GM12878 (cell line): Measurements from ENCODE around the gene PPP1R14B.

ENCODE experiments used
- CTCF ChIP-seq, 3 experiments: IDR thresholded peaks in 2 of 3; conservative IDR thresholded peaks in 1 of 3; 2 replicates each; pipeline ENCODE4 v1.5.1; 2011; ENCODE audit warnings: low read depth in 3 of 3, low read length in 3 of 3, mild to moderate bottlenecking in 3 of 3, control low read depth in 2 of 3, moderate library complexity in 2 of 3, inconsistent platforms in 1 of 3, mixed read lengths in 1 of 3; ENCODE audit not compliant: control insufficient read depth in 2 of 3, insufficient read depth in 1 of 3; ENCODE audit errors: extremely low read depth in 1 of 3
- POLR2A ChIP-seq: IDR thresholded peaks from 2 replicates; pipeline ENCODE4 v1.6.1; 2011; ENCODE audit warnings: low read depth, mild to moderate bottlenecking, low read length

- TF ChIP-seq CTCF (IDR thresholded peaks at IDR 0.05 in 2 of 3, conservative IDR thresholded peaks at IDR 0.05 in 1 of 3; ENCODE audit: control insufficient read depth in 2 of 3, extremely low read depth in 1 of 3, insufficient read depth in 1 of 3, low read depth in 3 of 3, low read length in 3 of 3) = no peak
- TF ChIP-seq POLR2A = no peak
Measured at GRCh38 chr11:64208086-64208795, 38.5 kb downstream of the PPP1R14B start.
